NCI-H2196 treated with DMSO at 0.1 percent for 48 hours (cell line): ENCODE data around the gene CELF2.

Experiments used
- DNase-seq: peaks from one replicate; lab custom pipeline; 2025; ENCODE audit not compliant: unreplicated experiment; lab: John Stamatoyannopoulos, UW

Gene CELF2

GRCh38 chr10:11262494-11263345 is 245.0 kb downstream of the CELF2 start:
- DNase-seq: no peak

GRCh38 chr10:11263767-11264166 is 246.1 kb downstream of the CELF2 start:
- DNase-seq: no peak

GRCh38 chr10:11264296-11265048 is 246.8 kb downstream of the CELF2 start:
- DNase-seq: no peak

- no peak for DNase-seq
Observed at GRCh38 chr10:11265484-11265883, 247.8 kb downstream of the CELF2 start.

- DNase-seq: no peak
Observed at GRCh38 chr10:11266426-11266825, 248.8 kb downstream of the CELF2 start.

GRCh38 chr10:11270135-11270857 is 252.6 kb downstream of the CELF2 start:
- DNase-seq: no peak

GRCh38 chr10:11270858-11271179 is 253.1 kb downstream of the CELF2 start:
- DNase-seq: no peak

- DNase-seq: no peak
Observed at GRCh38 chr10:11272915-11273389, 255.3 kb downstream of the CELF2 start.

- no peak for DNase-seq
Observed at GRCh38 chr10:11274452-11274851, 256.8 kb downstream of the CELF2 start.

GRCh38 chr10:11275651-11276050 is 258.0 kb downstream of the CELF2 start:
- no peak for DNase-seq

- DNase-seq: no peak
Observed at GRCh38 chr10:11276449-11276990, 258.8 kb downstream of the CELF2 start.

GRCh38 chr10:11279314-11279713 is 261.6 kb downstream of the CELF2 start:
- DNase-seq: no peak

GRCh38 chr10:11280187-11280932 is 262.7 kb downstream of the CELF2 start:
- DNase-seq: no peak

- DNase-seq: no peak
Observed at GRCh38 chr10:11282156-11282555, 264.5 kb downstream of the CELF2 start.

GRCh38 chr10:11282661-11283060 is 265.0 kb downstream of the CELF2 start:
- DNase-seq: no peak

- DNase-seq: no peak
Observed at GRCh38 chr10:11284291-11285085, 266.8 kb downstream of the CELF2 start.

GRCh38 chr10:11285171-11285570 is 267.5 kb downstream of the CELF2 start:
- DNase-seq: no peak

- DNase-seq: no peak
Observed at GRCh38 chr10:11286261-11286852, 268.7 kb downstream of the CELF2 start.

GRCh38 chr10:11288302-11288701 is 270.6 kb downstream of the CELF2 start:
- DNase-seq: no peak
